H1 (cell line): ENCODE data around the gene MOSMO. TPM values are rescaled to one million over a fixed set of nuclear protein-coding genes. Genes with fewer than 3 reads are reported as not detected.

Source experiments
- CTCF ChIA-PET: fragments of 300-600 bp; sonication (Branson Sonifier 250); formaldehyde crosslinking; loops from one replicate; lab custom pipeline; 2021; ENCODE audit not compliant: partially characterized antibody; lab: Charles Lee
- POLR2A ChIA-PET: fragments of 300-600 bp; sonication (Branson Sonifier 250); formaldehyde crosslinking; loops from one replicate; lab custom pipeline; 2021; ENCODE audit warnings: inconsistent platforms; ENCODE audit not compliant: partially characterized antibody; lab: Charles Lee
- DNase-seq, 2 experiments: peaks; one replicate each; pipeline versions ENCODE4 v3.0.0 to v3.0.0-alpha.2; 2010 to 2022; ENCODE audit warnings: low spot score in 2 of 2, low read depth in 1 of 2, mixed read lengths in 1 of 2
- FAIRE-seq: peaks from 2 replicates; lab custom pipeline; 2011; peaks lifted over from hg19 to GRCh38; lab: Jason Lieb, UNC
- H2AFZ ChIP-seq: 2 replicates; pipeline ENCODE4 v1.8.1; 2012; ENCODE audit warnings: low read length, inconsistent platforms
- H2AK5ac ChIP-seq: 2 replicates; pipeline ENCODE4 v1.6.1; 2013; ENCODE audit warnings: low read depth, low read length
- H2BK120ac ChIP-seq: replicated peaks from 2 replicates; pipeline ENCODE3; 2013; ENCODE audit warnings: low read depth, low read length, inconsistent platforms
- H2BK12ac ChIP-seq: 2 replicates; pipeline ENCODE4 v1.6.1; 2013; ENCODE audit warnings: low read depth, low read length
- H2BK15ac ChIP-seq: 2 replicates; pipeline ENCODE4 v1.6.1; 2013; ENCODE audit warnings: low read length
- H2BK20ac ChIP-seq: 2 replicates; pipeline ENCODE4 v1.6.1; 2013; ENCODE audit warnings: low read length
- H2BK5ac ChIP-seq: 2 replicates; pipeline ENCODE4 v1.6.1; 2013; ENCODE audit warnings: low read depth, low read length
- H3K14ac ChIP-seq: 2 replicates; pipeline ENCODE4 v1.6.1; 2013; ENCODE audit warnings: inconsistent platforms; ENCODE audit not compliant: insufficient read length
- H3K18ac ChIP-seq: 2 replicates; pipeline ENCODE4 v1.6.1; 2013; ENCODE audit warnings: low read length; ENCODE audit errors: extremely low read depth
- H3K23ac ChIP-seq: 2 replicates; pipeline ENCODE4 v1.6.1; 2013; ENCODE audit warnings: inconsistent platforms; ENCODE audit not compliant: insufficient read length
- H3K23me2 ChIP-seq: 2 replicates; pipeline ENCODE4 v1.6.1; 2013; ENCODE audit warnings: low read depth, low read length
- H3K27ac ChIP-seq: 2 replicates; pipeline ENCODE4 v1.6.1; 2011; ENCODE audit warnings: low read depth, low read length, inconsistent platforms
- H3K27me3 ChIP-seq, 4 experiments: replicated peaks in 1 of 4; 1 replicate in 1 of 4; 2 replicates in 3 of 4; pipeline versions ENCODE4 v1.6.1 to v1.8.1; 2011 to 2013; ENCODE audit warnings: low read length in 3 of 4, mild to moderate bottlenecking in 3 of 4, inconsistent platforms in 2 of 4, mixed read lengths in 2 of 4, moderate library complexity in 1 of 4; ENCODE audit not compliant: control insufficient read depth in 3 of 4, insufficient read depth in 3 of 4; ENCODE audit errors: extremely low read depth in 1 of 4
- H3K36me3 ChIP-seq, 4 experiments: 2 replicates each; pipeline versions ENCODE4 v1.6.1 to v1.8.1; 2011 to 2013; ENCODE audit warnings: mild to moderate bottlenecking in 4 of 4, low read length in 3 of 4, moderate library complexity in 2 of 4, control low read depth in 1 of 4, inconsistent platforms in 1 of 4; ENCODE audit not compliant: insufficient read depth in 4 of 4, control insufficient read depth in 2 of 4
- H3K4ac ChIP-seq: replicated peaks from 2 replicates; pipeline ENCODE3; 2013; ENCODE audit warnings: low read length, low read depth, mixed read lengths, inconsistent platforms; ENCODE audit not compliant: insufficient read length
- H3K4me1 ChIP-seq, 4 experiments: replicated peaks in 1 of 4; 1 replicate in 1 of 4; 2 replicates in 3 of 4; pipeline versions ENCODE4 v1.6.1 to v1.8.1; 2011 to 2013; ENCODE audit warnings: low read length in 3 of 4, inconsistent platforms in 2 of 4, mixed read lengths in 1 of 4; ENCODE audit not compliant: insufficient read depth in 4 of 4, control insufficient read depth in 3 of 4
- H3K4me2 ChIP-seq, 2 experiments: 2 replicates each; pipeline versions ENCODE4 v1.6.1 to v1.8.1; 2011 to 2013; ENCODE audit warnings: low read depth in 2 of 2, low read length in 2 of 2, control low read depth in 1 of 2, inconsistent platforms in 1 of 2, mild to moderate bottlenecking in 1 of 2; ENCODE audit not compliant: insufficient read depth in 1 of 2
- H3K4me3 ChIP-seq, 4 experiments: fragments of 200-600, 300-600 bp in 1 of 4; sonication (generic), shearing (Covaris generic), sonication (Bioruptor Twin) in 1 of 4; 2 replicates each; pipeline versions ENCODE4 v1.5.1 to v1.8.1; 2011 to 2016; ENCODE audit warnings: low read length in 4 of 4, low read depth in 3 of 4, control low read depth in 2 of 4, inconsistent platforms in 2 of 4, mild to moderate bottlenecking in 2 of 4, mixed read lengths in 1 of 4, moderate library complexity in 1 of 4; ENCODE audit not compliant: insufficient read depth in 2 of 4; ENCODE audit errors: extremely low read depth in 1 of 4
- H3K56ac ChIP-seq: replicated peaks from 2 replicates; pipeline ENCODE3; 2013; ENCODE audit warnings: low read depth, mild to moderate bottlenecking, mixed read lengths, low read length, inconsistent platforms; ENCODE audit not compliant: insufficient read length
- H3K79me1 ChIP-seq: 2 replicates; pipeline ENCODE4 v1.6.1; 2013; ENCODE audit warnings: low read depth, low read length, control low read depth
- H3K79me2 ChIP-seq, 2 experiments: 2 replicates each; pipeline versions ENCODE4 v1.6.1 to v1.8.1; 2012 to 2013; ENCODE audit warnings: low read length in 2 of 2, mild to moderate bottlenecking in 2 of 2, inconsistent platforms in 1 of 2; ENCODE audit not compliant: insufficient read depth in 2 of 2, control insufficient read depth in 1 of 2
- H3K9ac ChIP-seq, 4 experiments: replicated peaks in 1 of 4; 1 replicate in 1 of 4; 2 replicates in 3 of 4; pipeline versions ENCODE4 v1.6.1 to v1.8.1; 2011 to 2013; ENCODE audit warnings: low read depth in 3 of 4, low read length in 3 of 4, control low read depth in 2 of 4, mild to moderate bottlenecking in 2 of 4, moderate library complexity in 2 of 4, inconsistent platforms in 1 of 4; ENCODE audit errors: extremely low read depth in 1 of 4
- H3K9me3 ChIP-seq, 2 experiments: 2 replicates each; pipeline versions ENCODE4 v1.6.1 to v1.8.1; 2012 to 2013; ENCODE audit warnings: mild to moderate bottlenecking in 2 of 2, moderate library complexity in 2 of 2, control low read depth in 1 of 2, inconsistent platforms in 1 of 2, low read depth in 1 of 2, low read length in 1 of 2, mixed read lengths in 1 of 2; ENCODE audit not compliant: insufficient read depth in 2 of 2
- H4K20me1 ChIP-seq, 2 experiments: replicated peaks in 1 of 2; 2 replicates each; pipeline versions ENCODE3 to v1.8.1; 2011 to 2013; ENCODE audit warnings: inconsistent platforms in 2 of 2, low read length in 2 of 2, mild to moderate bottlenecking in 1 of 2; ENCODE audit not compliant: insufficient read depth in 2 of 2, control insufficient read depth in 1 of 2
- H4K5ac ChIP-seq: 2 replicates; pipeline ENCODE4 v1.6.1; 2013; ENCODE audit warnings: low read length, low read depth, mixed read lengths, inconsistent platforms; ENCODE audit not compliant: insufficient read length
- H4K8ac ChIP-seq: 2 replicates; pipeline ENCODE4 v1.8.0; 2013; ENCODE audit warnings: mild to moderate bottlenecking, moderate library complexity, low read length, inconsistent platforms; ENCODE audit not compliant: insufficient read depth; ENCODE audit errors: extremely low read depth
- H4K91ac ChIP-seq: replicated peaks from 2 replicates; pipeline ENCODE3; 2013; ENCODE audit warnings: low read length, mixed read lengths, inconsistent platforms; ENCODE audit not compliant: insufficient read length
- BACH1 ChIP-seq: IDR thresholded peaks from 2 replicates; pipeline ENCODE4 v1.6.1; 2012; ENCODE audit warnings: low read length, improper control_type of control experiment
- CREB1 ChIP-seq: IDR thresholded peaks from 2 replicates; pipeline ENCODE4 v1.6.1; 2012; ENCODE audit warnings: inconsistent platforms
- CTBP2 ChIP-seq: IDR thresholded peaks from 2 replicates; pipeline ENCODE4 v1.7.0; 2011; ENCODE audit warnings: borderline replicate concordance, mild to moderate bottlenecking, moderate library complexity, mixed read lengths, low read length; ENCODE audit not compliant: insufficient read depth, insufficient read length
- KDM5A ChIP-seq: fragments of 200-600 bp; IDR thresholded peaks from 2 replicates; pipeline ENCODE4 v1.7.1; 2012; ENCODE audit warnings: mild to moderate bottlenecking, low read length, inconsistent platforms, mixed read lengths
- NANOG ChIP-seq: IDR thresholded peaks from 2 replicates; pipeline ENCODE4 v1.6.1; 2011; ENCODE audit warnings: low read length, low read depth, mild to moderate bottlenecking, inconsistent platforms; ENCODE audit not compliant: insufficient read depth, poor library complexity, severe bottlenecking
- NRF1 ChIP-seq: IDR thresholded peaks from 2 replicates; pipeline ENCODE4 v1.6.1; 2011; ENCODE audit warnings: mild to moderate bottlenecking, low read depth, low read length, improper control_type of control experiment
- SIX5 ChIP-seq: IDR thresholded peaks from 2 replicates; pipeline ENCODE4 v1.6.1; 2011; ENCODE audit warnings: mild to moderate bottlenecking, low read depth, low read length
- WGBS, 2 experiments: shearing (Covaris generic) in 1 of 2; methylation state at CpG; one replicate each; pipeline versions ENCODE4 v1.1.6 to v1.1.7; 2013 to 2015; ENCODE audit warnings: low lambda C conversion rate in 2 of 2, mixed read lengths in 2 of 2, inconsistent platforms in 1 of 2, low coverage in 1 of 2, missing lambda C conversion rate in 1 of 2; ENCODE audit not compliant: insufficient replicate concordance in 2 of 2, insufficient coverage in 1 of 2, insufficient read length in 1 of 2; ENCODE audit errors: extremely low coverage in 1 of 2, missing lambda C conversion rate in 1 of 2; 5-methylcytosine and 5-hydroxymethylcytosine counted together
- polyA plus RNA-seq, 7 experiments: library from polyadenylated mRNA; depleted of rRNA in 3 of 7; stranded (reverse) in 5 of 7; unstranded in 2 of 7; fragments of >200 nt in 5 of 7; fragments of 200-250 nt in 2 of 7; gene quantifications; 1 replicate in 5 of 7; 2 replicates in 1 of 7; 4 replicates in 1 of 7; pipeline versions ENCODE4 v1.2.1 to v1.2.3, GENCODE V29; 2011 to 2013; ENCODE audit warnings: missing spikeins in 2 of 7, mixed read lengths in 2 of 7
- total RNA-seq: library from RNA; stranded (reverse); fragmentation: NEBNext Ultra II Directional; extraction: Animal tissue kit (Norgen Biotek cat#: 25700); gene quantifications from 2 replicates; pipeline ENCODE4 v1.2.1, GENCODE V29; 2021

MOSMO gene
- total and polyA plus RNA-seq, 2 of the 8 experiments (the other 6 are each of a cell fraction or from before 2014, with no cell fraction given), result 8.6 to 14.8 TPM

- no peak overlapping the region for H2AK5ac ChIP-seq
- no peak overlapping the region for H3K9ac ChIP-seq
- H2BK5ac ChIP-seq, result no peak overlapping the region
- TF ChIP-seq SIX5, result no peak
- no peak for TF ChIP-seq CTBP2
- TF ChIP-seq KDM5A, result no peak
- no peak for TF ChIP-seq NANOG
- no peak for TF ChIP-seq BACH1
- no peak for TF ChIP-seq CREB1
- TF ChIP-seq NRF1, result no peak
- H3K79me2 ChIP-seq, result no peaks in the 10 kb centered on the region
- H3K36me3 ChIP-seq, result peaks cover 5 to 23% (median 12%) of the 10 kb centered on the region in 4 experiments
- no peaks in the 10 kb centered on the region for H3K9me3 ChIP-seq
- no peak overlapping the region for H2BK120ac ChIP-seq
- no peak overlapping the region for H3K4ac ChIP-seq
- no peak for DNase-seq
- H3K4me2 ChIP-seq, result no peak overlapping the region
- no peak overlapping the region for H3K14ac ChIP-seq
- H4K5ac ChIP-seq, result no peak overlapping the region
- H3K27ac ChIP-seq, result no peak overlapping the region
- no peak overlapping the region for H2AFZ ChIP-seq
- H2BK12ac ChIP-seq, result no peak overlapping the region
- no peak overlapping the region for H4K91ac ChIP-seq
- H3K56ac ChIP-seq, result no peak overlapping the region
- H3K23ac ChIP-seq, result no peak overlapping the region
- H2BK20ac ChIP-seq, result no peak overlapping the region
- FAIRE-seq, result no peak
- no peak overlapping the region for H3K4me3 ChIP-seq
- POLR2A ChIA-PET, result no interaction called here
- H4K20me1 ChIP-seq, result no peaks in the 10 kb centered on the region
- CTCF ChIA-PET, result interaction anchor here (0.6 to 1.5 kb wide), 2 partner anchors 193 to 215 kb away, joined by 3 read pairs; no protein-coding TSS in a partner anchor
- no peaks in the 10 kb centered on the region for H3K23me2 ChIP-seq
- no peaks in the 10 kb centered on the region; the same call in 1 of the 2 replicates for H3K79me1 ChIP-seq
- H2BK15ac ChIP-seq, result no peak overlapping the region
- H3K27me3 ChIP-seq, result no peaks in the 10 kb centered on the region
- peaks cover 0 to 2% (median 0%) of the 10 kb centered on the region in 4 experiments; a peak in 1 of 7 replicates for H3K4me1 ChIP-seq
- 95% methylated on average over 2 of the region's 2 CpGs; no CpG with 5 or more reads in 1 of the 2 experiments for WGBS, 2 experiments
- no peak overlapping the region for H4K8ac ChIP-seq
- no peak overlapping the region for H3K18ac ChIP-seq
These were observed 20.4 kb upstream of the MOSMO start for GRCh38 chr16:21987498-21987897.
